ENCODE results near the gene LRRC8C.

LRRC8C gene

GRCh38 chr1:89667691-89668090 lies 34.8 kb downstream of the LRRC8C start:
- FAIRE-seq (no peak), DNase-seq (ENCODE audit: insufficient read length, low spot score) (no peak)
- no peak for TF ChIP-seq POLR2A (IDR thresholded peaks at IDR 0.05; ENCODE audit: low read depth, low read length)
- TF ChIP-seq TAF1 (IDR thresholded peaks at IDR 0.05; ENCODE audit: low read depth, low read length): no peak
- no peak for TF ChIP-seq PAX5 (IDR thresholded peaks at IDR 0.05; ENCODE audit: insufficient read depth, low read length, severe bottlenecking)
- no peak for TF ChIP-seq POLR2AphosphoS5 (IDR thresholded peaks at IDR 0.05; ENCODE audit: low read depth, low read length)
- TF ChIP-seq SPI1 (IDR thresholded peaks at IDR 0.05; ENCODE audit: low read depth, low read length): no peak
- TF ChIP-seq POU2F2 (IDR thresholded peaks at IDR 0.05; ENCODE audit: low read depth, low read length): no peak

- DNase-seq (ENCODE audit: insufficient read length, low spot score) (no peak), FAIRE-seq (no peak)
- TF ChIP-seq PAX5 (IDR thresholded peaks at IDR 0.05; ENCODE audit: insufficient read depth, low read length, severe bottlenecking) (no peak), TAF1 (IDR thresholded peaks at IDR 0.05; ENCODE audit: low read depth, low read length) (no peak), POLR2A (IDR thresholded peaks at IDR 0.05; ENCODE audit: low read depth, low read length) (no peak)
Measured at GRCh38 chr1:89668961-89669360, 36.0 kb downstream of the LRRC8C start.

- peak; percentile 78 for FAIRE-seq
Measured at GRCh38 chr1:89669441-89669840, 36.5 kb downstream of the LRRC8C start.

GRCh38 chr1:89670163-89670562 lies 37.2 kb downstream of the LRRC8C start:
- TF ChIP-seq POLR2AphosphoS5 (IDR thresholded peaks at IDR 0.05; ENCODE audit: low read depth, low read length) (no peak), SPI1 (IDR thresholded peaks at IDR 0.05; ENCODE audit: low read depth, low read length) (peak; percentile 98)
- peak; percentile 96 for FAIRE-seq
- DNase-seq (ENCODE audit: insufficient read length, low spot score): peak; percentile 25

More at GRCh38 chr1:89669441-89669840, 36.5 kb downstream of the LRRC8C start:
- DNase-seq (ENCODE audit: insufficient read length, low spot score): no peak
- TF ChIP-seq PAX5 (IDR thresholded peaks at IDR 0.05; ENCODE audit: insufficient read depth, low read length, severe bottlenecking) (no peak), TAF1 (IDR thresholded peaks at IDR 0.05; ENCODE audit: low read depth, low read length) (no peak), POLR2A (IDR thresholded peaks at IDR 0.05; ENCODE audit: low read depth, low read length) (no peak), SPI1 (IDR thresholded peaks at IDR 0.05; ENCODE audit: low read depth, low read length) (no peak), POU2F2 (IDR thresholded peaks at IDR 0.05; ENCODE audit: low read depth, low read length) (no peak), POLR2AphosphoS5 (IDR thresholded peaks at IDR 0.05; ENCODE audit: low read depth, low read length) (no peak)

- TF ChIP-seq POLR2A (IDR thresholded peaks at IDR 0.05; ENCODE audit: low read depth, low read length) (no peak), TAF1 (IDR thresholded peaks at IDR 0.05; ENCODE audit: low read depth, low read length) (no peak), POU2F2 (IDR thresholded peaks at IDR 0.05; ENCODE audit: low read depth, low read length) (no peak), POLR2AphosphoS5 (IDR thresholded peaks at IDR 0.05; ENCODE audit: low read depth, low read length) (no peak), SPI1 (IDR thresholded peaks at IDR 0.05; ENCODE audit: low read depth, low read length) (no peak), PAX5 (IDR thresholded peaks at IDR 0.05; ENCODE audit: insufficient read depth, low read length, severe bottlenecking) (no peak)
- DNase-seq (ENCODE audit: insufficient read length, low spot score): no peak
- peak; percentile 72 for FAIRE-seq
Measured at GRCh38 chr1:89670711-89671110, 37.8 kb downstream of the LRRC8C start.

- peak; percentile 71 for FAIRE-seq
- TF ChIP-seq POLR2AphosphoS5 (IDR thresholded peaks at IDR 0.05; ENCODE audit: low read depth, low read length) (no peak), PAX5 (IDR thresholded peaks at IDR 0.05; ENCODE audit: insufficient read depth, low read length, severe bottlenecking) (no peak), TAF1 (IDR thresholded peaks at IDR 0.05; ENCODE audit: low read depth, low read length) (no peak), POU2F2 (IDR thresholded peaks at IDR 0.05; ENCODE audit: low read depth, low read length) (no peak), SPI1 (IDR thresholded peaks at IDR 0.05; ENCODE audit: low read depth, low read length) (no peak), POLR2A (IDR thresholded peaks at IDR 0.05; ENCODE audit: low read depth, low read length) (no peak)
- DNase-seq (ENCODE audit: insufficient read length, low spot score): no peak
Measured at GRCh38 chr1:89671775-89672488, 39.0 kb downstream of the LRRC8C start.

GRCh38 chr1:89672489-89673183 lies 39.7 kb downstream of the LRRC8C start:
- TF ChIP-seq TAF1 (IDR thresholded peaks at IDR 0.05; ENCODE audit: low read depth, low read length) (no peak), POU2F2 (IDR thresholded peaks at IDR 0.05; ENCODE audit: low read depth, low read length) (no peak), PAX5 (IDR thresholded peaks at IDR 0.05; ENCODE audit: insufficient read depth, low read length, severe bottlenecking) (no peak), POLR2A (IDR thresholded peaks at IDR 0.05; ENCODE audit: low read depth, low read length) (no peak), POLR2AphosphoS5 (IDR thresholded peaks at IDR 0.05; ENCODE audit: low read depth, low read length) (no peak), SPI1 (IDR thresholded peaks at IDR 0.05; ENCODE audit: low read depth, low read length) (no peak)
- DNase-seq (ENCODE audit: insufficient read length, low spot score) (no peak), FAIRE-seq (no peak)

GRCh38 chr1:89673251-89673650 lies 40.3 kb downstream of the LRRC8C start:
- no peak for FAIRE-seq
- TF ChIP-seq SPI1 (IDR thresholded peaks at IDR 0.05; ENCODE audit: low read depth, low read length): no peak
- no peak for TF ChIP-seq POU2F2 (IDR thresholded peaks at IDR 0.05; ENCODE audit: low read depth, low read length)
- no peak for TF ChIP-seq POLR2A (IDR thresholded peaks at IDR 0.05; ENCODE audit: low read depth, low read length)
- TF ChIP-seq TAF1 (IDR thresholded peaks at IDR 0.05; ENCODE audit: low read depth, low read length): no peak
- no peak for TF ChIP-seq PAX5 (IDR thresholded peaks at IDR 0.05; ENCODE audit: insufficient read depth, low read length, severe bottlenecking)
- no peak for TF ChIP-seq POLR2AphosphoS5 (IDR thresholded peaks at IDR 0.05; ENCODE audit: low read depth, low read length)
- DNase-seq (ENCODE audit: insufficient read length, low spot score): no peak

GRCh38 chr1:89675677-89676076 lies 42.8 kb downstream of the LRRC8C start:
- no peak for TF ChIP-seq POLR2AphosphoS5 (IDR thresholded peaks at IDR 0.05; ENCODE audit: low read depth, low read length)
- TF ChIP-seq TAF1 (IDR thresholded peaks at IDR 0.05; ENCODE audit: low read depth, low read length): no peak
- no peak for TF ChIP-seq SPI1 (IDR thresholded peaks at IDR 0.05; ENCODE audit: low read depth, low read length)
- TF ChIP-seq PAX5 (IDR thresholded peaks at IDR 0.05; ENCODE audit: insufficient read depth, low read length, severe bottlenecking): no peak
- no peak for TF ChIP-seq POU2F2 (IDR thresholded peaks at IDR 0.05; ENCODE audit: low read depth, low read length)
- no peak for TF ChIP-seq POLR2A (IDR thresholded peaks at IDR 0.05; ENCODE audit: low read depth, low read length)
- DNase-seq (ENCODE audit: insufficient read length, low spot score) (no peak), FAIRE-seq (no peak)

Measured in GM12891 (cell line).